BLaER1 (cell line): Measurements from ENCODE around the gene KCNJ6.

Experiments
- H3K27ac ChIP-seq: shearing (Covaris generic); formaldehyde crosslinking; 2 replicates; pipeline ENCODE4 v1.8.1; 2022
- H3K27me3 ChIP-seq: shearing (Covaris generic); formaldehyde crosslinking; 2 replicates; pipeline ENCODE4 v1.8.1; 2022
- H3K36me3 ChIP-seq: shearing (Covaris generic); formaldehyde crosslinking; 2 replicates; pipeline ENCODE4 v1.8.1; 2022
- H3K4me1 ChIP-seq: shearing (Covaris generic); formaldehyde crosslinking; 2 replicates; pipeline ENCODE4 v1.8.1; 2022
- H3K4me2 ChIP-seq: shearing (Covaris generic); formaldehyde crosslinking; 2 replicates; pipeline ENCODE4 v1.8.1; 2022
- H3K4me3 ChIP-seq: shearing (Covaris generic); formaldehyde crosslinking; 2 replicates; pipeline ENCODE4 v1.8.1; 2022
- H3K9ac ChIP-seq: shearing (Covaris generic); formaldehyde crosslinking; 2 replicates; pipeline ENCODE4 v1.8.1; 2022
- H3K9me3 ChIP-seq: shearing (Covaris generic); formaldehyde crosslinking; 2 replicates; pipeline ENCODE4 v1.8.1; 2022
- H4K20me1 ChIP-seq: shearing (Covaris generic); formaldehyde crosslinking; 2 replicates; pipeline ENCODE4 v1.8.1; 2022
- Cebpa-rat ChIP-seq: shearing (Covaris generic); IDR thresholded peaks from 2 replicates; pipeline ENCODE4 v1.8.1; 2022

Gene KCNJ6

GRCh38 chr21:37878946-37879660, 37.2 kb downstream of the KCNJ6 start:
- Histone ChIP-seq H3K4me1 (peaks cover 16% of the 10 kb centered on the region), H3K4me3 (no peak overlapping the region), H4K20me1 (no peaks in the 10 kb centered on the region), H3K9ac (no peak overlapping the region), H3K36me3 (no peaks in the 10 kb centered on the region), H3K27ac (no peak overlapping the region), H3K9me3 (no peaks in the 10 kb centered on the region), H3K27me3 (no peaks in the 10 kb centered on the region), H3K4me2 (no peak overlapping the region)
- TF ChIP-seq Cebpa-rat = no peak

GRCh38 chr21:37877888-37878684, 38.2 kb downstream of the KCNJ6 start:
- H3K9ac ChIP-seq = no peak overlapping the region
- peaks cover 16% of the 10 kb centered on the region for H3K4me1 ChIP-seq
- no peaks in the 10 kb centered on the region for H3K27me3 ChIP-seq
- H3K4me3 ChIP-seq = no peak overlapping the region
- no peaks in the 10 kb centered on the region for H3K36me3 ChIP-seq
- H4K20me1 ChIP-seq = no peaks in the 10 kb centered on the region
- H3K9me3 ChIP-seq = no peaks in the 10 kb centered on the region
- no peak overlapping the region for H3K4me2 ChIP-seq
- TF ChIP-seq Cebpa-rat = no peak
- H3K27ac ChIP-seq = no peak overlapping the region

- Histone ChIP-seq H3K36me3 (no peaks in the 10 kb centered on the region), H3K4me2 (no peak overlapping the region), H3K4me3 (no peak overlapping the region), H4K20me1 (no peaks in the 10 kb centered on the region), H3K9me3 (no peaks in the 10 kb centered on the region), H3K27ac (no peak overlapping the region), H3K9ac (no peak overlapping the region), H3K4me1 (peaks cover 16% of the 10 kb centered on the region), H3K27me3 (no peaks in the 10 kb centered on the region)
- TF ChIP-seq Cebpa-rat = no peak
Measured at GRCh38 chr21:37877171-37877570, 39.1 kb downstream of the KCNJ6 start.

GRCh38 chr21:37876561-37876960, 39.7 kb downstream of the KCNJ6 start:
- no peak overlapping the region for H3K4me2 ChIP-seq
- no peaks in the 10 kb centered on the region for H4K20me1 ChIP-seq
- no peak overlapping the region for H3K27ac ChIP-seq
- no peaks in the 10 kb centered on the region for H3K36me3 ChIP-seq
- H3K4me3 ChIP-seq = no peak overlapping the region
- H3K27me3 ChIP-seq = no peaks in the 10 kb centered on the region
- no peak overlapping the region for H3K9ac ChIP-seq
- TF ChIP-seq Cebpa-rat = no peak
- H3K9me3 ChIP-seq = no peaks in the 10 kb centered on the region
- H3K4me1 ChIP-seq = peaks cover 16% of the 10 kb centered on the region

GRCh38 chr21:37874904-37875780, 41.1 kb downstream of the KCNJ6 start:
- no peak overlapping the region for H3K4me3 ChIP-seq
- H3K9me3 ChIP-seq = no peaks in the 10 kb centered on the region
- no peak overlapping the region for H3K27ac ChIP-seq
- no peak overlapping the region for H3K9ac ChIP-seq
- no peaks in the 10 kb centered on the region for H4K20me1 ChIP-seq
- H3K4me1 ChIP-seq = peaks cover 16% of the 10 kb centered on the region
- TF ChIP-seq Cebpa-rat = no peak
- no peaks in the 10 kb centered on the region for H3K27me3 ChIP-seq
- H3K36me3 ChIP-seq = no peaks in the 10 kb centered on the region
- peak overlapping the region; percentile 61 for H3K4me2 ChIP-seq

GRCh38 chr21:37874481-37874880, 41.8 kb downstream of the KCNJ6 start:
- Histone ChIP-seq H3K4me2 (peak overlapping the region; percentile 61), H3K9ac (no peak overlapping the region), H3K4me3 (no peak overlapping the region), H3K36me3 (no peaks in the 10 kb centered on the region), H3K27ac (no peak overlapping the region), H3K27me3 (no peaks in the 10 kb centered on the region), H4K20me1 (no peaks in the 10 kb centered on the region), H3K4me1 (peaks cover 16% of the 10 kb centered on the region), H3K9me3 (no peaks in the 10 kb centered on the region)
- no peak for TF ChIP-seq Cebpa-rat

- no peaks in the 10 kb centered on the region for H3K9me3 ChIP-seq
- no peak overlapping the region for H3K4me2 ChIP-seq
- H3K4me1 ChIP-seq = peaks cover 16% of the 10 kb centered on the region
- H3K27me3 ChIP-seq = no peaks in the 10 kb centered on the region
- no peaks in the 10 kb centered on the region for H4K20me1 ChIP-seq
- no peak overlapping the region for H3K27ac ChIP-seq
- H3K36me3 ChIP-seq = no peaks in the 10 kb centered on the region
- TF ChIP-seq Cebpa-rat = no peak
- no peak overlapping the region for H3K9ac ChIP-seq
- H3K4me3 ChIP-seq = no peak overlapping the region
Measured at GRCh38 chr21:37873655-37874054, 42.6 kb downstream of the KCNJ6 start.

GRCh38 chr21:37871121-37871862, 45.0 kb downstream of the KCNJ6 start:
- H3K36me3 ChIP-seq = no peaks in the 10 kb centered on the region
- no peaks in the 10 kb centered on the region for H4K20me1 ChIP-seq
- no peak overlapping the region for H3K27ac ChIP-seq
- no peak overlapping the region for H3K4me3 ChIP-seq
- no peak for TF ChIP-seq Cebpa-rat
- peaks cover 16% of the 10 kb centered on the region for H3K4me1 ChIP-seq
- H3K9ac ChIP-seq = no peak overlapping the region
- no peak overlapping the region for H3K4me2 ChIP-seq
- no peaks in the 10 kb centered on the region for H3K9me3 ChIP-seq
- no peaks in the 10 kb centered on the region for H3K27me3 ChIP-seq

- Histone ChIP-seq H3K9ac (no peak overlapping the region), H3K4me3 (no peak overlapping the region), H4K20me1 (no peaks in the 10 kb centered on the region), H3K4me1 (peaks cover 14% of the 10 kb centered on the region), H3K27me3 (no peaks in the 10 kb centered on the region), H3K9me3 (no peaks in the 10 kb centered on the region), H3K36me3 (no peaks in the 10 kb centered on the region), H3K27ac (no peak overlapping the region), H3K4me2 (no peak overlapping the region)
- TF ChIP-seq Cebpa-rat = no peak
Measured at GRCh38 chr21:37870221-37870620, 46.0 kb downstream of the KCNJ6 start.
